Panc1 (cell line): ENCODE data around the gene IFTAP.

ENCODE experiments used
- CTCF ChIP-seq: fragments of 450-650 bp; IDR thresholded peaks from 2 replicates; pipeline ENCODE4 v1.5.1; 2017; ENCODE audit warnings: mild to moderate bottlenecking
- POLR2AphosphoS5 ChIP-seq: IDR thresholded peaks from 2 replicates; pipeline ENCODE4 v1.6.1; 2012; ENCODE audit warnings: mild to moderate bottlenecking, low read depth, low read length, moderate library complexity

GRCh38 chr11:36602135-36602534, 7.8 kb downstream of the IFTAP start:
- no peak for TF ChIP-seq CTCF
- no peak for TF ChIP-seq POLR2AphosphoS5
